NCI-H524 (cell line): ENCODE data around the gene SNRPA.
"Not testable (repeated sequence)": the region's sequence is repeated elsewhere in the genome, so short reads cannot be mapped to it uniquely, and the experiment has no call there.

Experiments
- DNase-seq, 2 experiments: peaks; one replicate each; lab custom pipeline; 2025; lab: John Stamatoyannopoulos, UW

The SNRPA gene

DNA sequence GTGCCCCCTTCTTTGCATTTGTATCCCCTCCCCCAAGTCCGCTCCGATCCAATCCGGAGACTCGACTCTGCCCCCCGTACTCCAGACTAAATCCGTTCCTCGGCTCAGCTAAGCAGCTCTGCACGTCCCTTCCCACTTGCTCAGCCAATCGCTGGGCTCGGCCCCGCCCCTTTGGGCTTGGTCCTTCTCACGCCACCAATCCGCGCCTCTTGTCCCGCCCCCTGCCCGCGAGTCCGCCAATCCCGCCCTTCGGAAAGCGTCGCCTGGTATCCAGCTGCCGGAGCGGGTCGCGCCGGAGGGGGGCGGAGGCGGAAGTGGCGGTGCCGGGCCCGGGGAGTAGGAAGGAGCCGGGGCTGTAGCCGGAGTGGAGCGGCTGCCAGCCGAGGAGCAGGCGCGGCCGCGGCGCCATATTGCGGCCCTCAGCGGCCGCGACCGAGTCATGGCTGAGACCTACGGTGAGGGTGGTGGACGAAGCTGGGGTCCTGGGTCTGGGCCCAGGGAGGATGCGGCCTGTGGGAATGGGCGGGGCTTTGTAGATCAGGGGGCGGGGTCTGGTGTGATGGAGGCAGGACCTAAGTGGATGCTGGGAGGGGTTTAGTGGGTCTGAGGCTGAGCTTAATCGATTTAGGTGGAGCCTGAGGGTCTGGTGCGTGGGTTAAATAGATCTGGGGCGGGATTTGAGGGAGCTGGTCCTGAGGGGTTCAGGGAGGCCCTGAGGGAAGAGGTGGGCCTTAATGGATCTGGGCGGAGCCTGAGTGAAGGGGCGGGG is 27.1 kb downstream of the SNRPA start, which contains the start of gene RAB4B:
RAB4B (plus strand) TSS at position 311 of the 769 bp plus-strand sequence; CDS start at position 440, 129 bp downstream.
- DNase-seq, result peak; percentile 100

DNA sequence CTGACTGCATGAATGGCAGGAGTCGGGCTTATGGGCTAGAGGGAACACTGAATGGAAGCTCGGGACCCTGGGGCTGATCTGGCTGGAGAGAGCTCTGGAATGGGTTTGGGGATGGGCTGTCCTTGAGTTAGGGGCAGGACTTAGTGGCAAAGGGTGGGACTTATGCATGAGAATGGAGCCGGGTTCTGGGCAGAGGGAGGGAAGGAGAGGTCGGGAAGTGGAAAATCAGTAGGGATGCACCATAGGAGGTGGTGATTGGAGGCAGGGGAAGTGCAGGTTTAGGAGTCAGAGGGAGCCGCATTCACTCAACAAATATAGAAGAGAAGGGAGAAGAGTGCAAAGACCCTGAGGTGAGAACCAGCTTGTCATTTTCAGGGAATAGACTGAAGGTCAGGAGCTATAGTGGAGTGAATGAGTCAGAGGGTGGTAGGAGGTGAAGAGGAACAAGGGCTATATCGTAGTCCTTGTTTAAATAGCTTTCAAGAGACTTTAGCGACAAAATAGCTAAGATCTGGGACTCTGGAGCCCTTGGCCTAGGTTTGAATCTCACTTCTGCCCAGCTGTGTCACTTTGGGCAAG is 27.8 kb downstream of the SNRPA start:
- no peak for DNase-seq

DNA sequence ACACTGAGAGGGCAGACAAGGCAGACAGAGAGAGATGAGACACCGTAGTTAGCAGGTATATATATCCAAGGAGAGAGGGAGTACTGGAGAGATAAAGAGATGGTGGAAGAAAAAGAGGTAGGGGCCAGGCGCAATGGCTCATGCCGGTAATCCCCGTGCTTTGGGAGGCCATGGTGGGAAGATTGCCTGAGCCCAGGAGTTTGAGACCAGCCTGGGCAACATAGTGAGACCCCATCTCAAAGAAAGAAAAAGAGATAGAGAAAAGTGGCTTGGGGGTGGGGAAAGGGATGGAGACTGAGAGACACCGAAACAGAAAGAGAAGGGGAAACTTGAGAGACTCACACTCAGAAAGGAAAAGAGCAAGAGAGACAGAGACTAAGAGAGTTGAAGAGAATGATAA is 29.6 kb downstream of the SNRPA start:
- no peak for DNase-seq

DNA sequence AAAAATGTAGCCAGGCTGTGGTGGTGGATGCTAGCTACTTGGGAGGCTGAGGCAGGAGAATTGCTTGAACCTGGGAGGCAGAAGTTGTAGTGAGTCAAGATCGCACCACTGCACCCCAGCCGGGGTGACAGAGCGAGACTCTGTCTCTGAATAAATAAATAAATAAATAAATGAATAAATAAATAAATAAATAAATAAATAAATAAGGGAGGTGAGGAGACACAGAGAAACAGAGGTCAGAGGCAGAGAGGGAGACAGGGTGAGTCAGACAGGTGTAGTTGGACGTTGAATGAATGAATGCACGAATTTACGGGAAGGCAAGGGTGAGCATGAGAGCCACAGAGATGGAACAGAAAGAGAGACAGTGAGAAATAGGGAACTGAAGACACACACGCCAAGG is 30.1 kb downstream of the SNRPA start:
- no peak for DNase-seq

DNA sequence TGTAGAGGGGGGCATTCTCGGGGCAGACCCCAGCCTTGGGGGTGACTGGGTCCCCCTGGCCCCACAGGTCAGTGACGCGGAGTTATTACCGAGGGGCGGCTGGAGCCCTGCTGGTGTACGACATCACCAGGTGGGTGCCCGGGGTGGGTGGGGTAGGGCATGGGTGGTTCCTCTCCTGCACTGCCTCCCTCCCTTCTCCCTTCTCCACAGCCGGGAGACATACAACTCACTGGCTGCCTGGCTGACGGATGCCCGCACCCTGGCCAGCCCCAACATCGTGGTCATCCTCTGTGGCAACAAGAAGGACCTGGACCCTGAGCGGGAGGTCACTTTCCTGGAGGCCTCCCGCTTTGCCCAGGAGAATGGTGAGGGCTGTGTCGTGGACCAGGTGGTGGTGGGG is 32.7 kb downstream of the SNRPA start:
- no peak for DNase-seq

DNA sequence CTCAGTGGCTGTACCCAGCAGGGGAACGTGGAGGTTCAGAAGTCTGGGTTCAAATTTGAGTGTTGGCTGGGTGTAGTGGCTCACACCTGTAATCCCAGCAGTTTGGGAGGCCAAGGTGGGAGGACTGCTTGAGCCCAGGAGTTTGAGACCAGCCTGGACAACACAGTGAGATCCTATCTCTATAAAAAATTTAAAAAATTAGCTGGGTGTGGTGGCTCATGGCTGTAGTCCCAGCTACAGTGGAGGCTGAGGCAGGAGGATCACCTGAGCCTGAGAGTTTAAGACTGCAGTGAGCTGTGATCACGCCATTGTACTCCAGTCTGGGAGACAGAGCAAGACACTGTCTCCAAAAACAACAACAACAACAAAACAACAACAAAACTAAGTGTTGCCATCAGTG is 33.1 kb downstream of the SNRPA start:
- not testable (repeated sequence) for DNase-seq

DNA sequence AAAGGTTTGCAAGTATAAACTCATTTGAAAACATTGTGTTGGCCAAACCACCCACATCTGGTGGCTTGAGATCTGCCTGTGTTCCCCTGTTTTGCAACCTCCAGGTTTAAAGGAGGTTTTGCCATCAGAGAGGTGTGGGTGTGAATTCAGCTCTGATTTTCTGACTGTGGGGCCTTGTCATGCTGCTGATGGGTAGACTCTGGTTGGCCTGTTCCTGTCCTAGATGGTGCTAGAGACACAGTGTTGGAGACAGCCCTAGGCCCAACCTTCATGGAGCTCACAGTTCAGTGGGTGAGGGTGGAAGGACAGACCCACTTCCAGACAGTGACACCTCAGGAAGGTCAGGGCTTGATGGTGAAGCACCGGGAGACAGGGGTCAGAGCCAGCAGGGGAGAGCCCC is 34.5 kb downstream of the SNRPA start:
- DNase-seq, result no peak

DNA sequence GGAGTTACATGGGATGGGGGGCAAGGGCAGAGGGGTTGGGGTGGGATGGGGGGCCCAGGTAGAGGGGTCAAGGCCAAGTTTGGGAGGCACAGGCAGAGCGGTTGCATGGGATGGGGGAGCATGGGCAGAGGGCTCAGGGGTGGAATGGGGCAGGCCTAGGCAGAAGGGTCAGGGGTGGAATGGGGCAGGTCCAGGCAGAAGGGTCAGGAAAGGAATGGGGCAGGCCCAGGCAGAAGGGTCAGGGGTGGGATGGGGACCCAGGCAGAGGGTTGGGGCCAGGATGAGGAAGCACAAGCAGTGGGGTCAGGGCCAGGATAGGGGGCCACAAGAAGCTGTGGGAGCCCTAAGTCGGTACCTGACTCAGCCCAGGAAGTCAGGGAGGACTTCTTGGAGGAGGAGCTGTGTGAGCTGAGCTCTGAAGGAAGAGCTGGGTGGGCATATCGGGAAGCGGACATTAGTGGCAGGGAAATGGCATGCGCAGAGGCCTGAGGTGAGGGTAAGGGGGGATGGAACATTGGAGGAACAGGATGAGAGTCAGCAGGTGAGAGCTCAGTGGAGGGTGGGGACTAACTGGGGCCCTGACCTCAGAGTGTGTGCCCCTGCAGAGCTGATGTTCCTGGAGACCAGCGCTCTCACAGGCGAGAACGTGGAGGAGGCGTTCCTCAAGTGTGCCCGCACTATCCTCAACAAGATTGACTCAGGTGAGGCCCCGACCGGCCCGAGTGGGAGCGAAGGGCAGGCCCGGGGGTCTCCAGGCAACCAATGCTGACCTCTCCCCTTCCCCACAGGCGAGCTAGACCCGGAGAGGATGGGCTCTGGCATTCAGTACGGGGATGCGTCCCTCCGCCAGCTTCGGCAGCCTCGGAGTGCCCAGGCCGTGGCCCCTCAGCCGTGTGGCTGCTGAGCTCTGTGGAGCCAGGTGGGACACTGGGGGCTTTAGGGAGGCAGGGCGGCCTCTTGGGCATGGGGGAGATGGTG is 35.3 kb downstream of the SNRPA start:
- DNase-seq, result no peak

DNA sequence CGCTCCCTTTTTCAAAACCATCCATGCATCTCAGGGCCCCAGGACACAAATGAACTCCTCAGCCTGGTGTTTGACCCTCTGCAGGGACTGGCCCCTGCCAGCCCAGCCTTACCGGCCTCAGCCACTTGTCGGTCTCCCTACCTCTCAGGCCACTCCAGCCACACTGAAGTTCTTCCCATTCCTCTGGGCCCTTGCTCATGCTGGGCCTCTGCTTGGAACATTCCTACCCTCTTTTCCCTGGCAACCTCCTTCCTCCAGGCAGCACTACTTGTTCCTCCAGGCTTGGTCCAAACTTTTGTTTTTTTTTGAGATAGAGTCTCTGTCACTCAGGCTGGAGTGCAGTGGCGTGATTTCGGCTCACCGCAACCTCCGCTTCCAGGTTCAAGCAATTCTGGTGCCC is 40.3 kb downstream of the SNRPA start:
- no peak for DNase-seq

DNA sequence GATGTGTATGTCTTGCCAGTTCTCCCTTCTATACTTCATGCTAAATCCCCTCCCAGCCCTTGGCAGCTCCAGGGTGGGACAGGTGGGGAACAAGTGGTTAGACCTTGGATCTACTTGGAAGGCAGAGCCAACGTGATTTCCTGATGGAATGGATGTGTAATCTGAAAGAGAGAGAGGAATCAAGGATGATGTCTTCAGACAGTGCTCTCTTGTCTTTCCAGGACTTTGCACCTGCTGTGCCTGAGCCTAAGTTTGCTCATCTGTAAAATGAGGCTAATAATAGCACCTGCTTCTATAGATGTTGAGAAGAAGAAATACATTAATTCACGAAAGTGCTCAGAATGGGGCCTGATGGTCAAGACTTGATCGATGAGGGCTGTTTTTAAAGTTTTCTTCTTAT is 41.0 kb downstream of the SNRPA start:
- DNase-seq, result no peak

DNA sequence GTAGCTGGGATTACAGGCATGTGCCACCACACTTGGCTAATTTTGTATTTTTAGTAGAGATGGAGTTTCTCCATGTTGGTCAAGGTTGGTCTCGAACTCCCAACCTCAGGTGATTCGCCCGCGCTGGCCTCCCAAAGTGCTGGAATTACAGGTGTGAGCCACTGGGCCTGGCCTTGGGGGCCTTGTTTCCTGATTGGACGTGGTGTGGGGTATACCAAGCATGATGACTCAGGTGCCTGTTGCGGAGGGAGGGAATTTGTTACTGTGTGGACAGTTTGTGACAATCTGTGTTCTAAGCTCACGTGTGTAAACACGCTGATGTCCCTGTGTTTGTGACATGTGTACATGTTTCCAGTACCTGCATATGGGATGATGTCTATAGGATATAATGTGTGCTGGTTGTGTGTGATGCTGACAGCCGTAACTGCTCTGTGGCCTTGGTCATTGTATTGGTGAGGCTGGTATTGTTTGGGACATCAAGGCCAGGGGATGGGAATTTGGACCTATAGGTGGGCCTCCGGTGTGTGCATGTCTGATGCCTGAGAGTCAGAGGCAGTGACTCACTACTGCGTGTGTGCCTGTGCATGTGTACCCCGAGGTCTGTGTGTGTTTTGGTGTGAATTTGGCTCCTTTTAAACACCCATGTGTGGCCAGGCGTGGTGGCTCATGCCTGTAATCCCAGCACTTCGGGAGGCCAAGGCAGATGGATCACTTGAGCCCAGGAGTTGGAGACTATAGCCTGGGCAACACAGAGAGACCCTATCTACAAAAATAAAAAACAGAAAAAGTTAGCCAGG is 46.4 kb downstream of the SNRPA start:
- DNase-seq, result no peak

DNA sequence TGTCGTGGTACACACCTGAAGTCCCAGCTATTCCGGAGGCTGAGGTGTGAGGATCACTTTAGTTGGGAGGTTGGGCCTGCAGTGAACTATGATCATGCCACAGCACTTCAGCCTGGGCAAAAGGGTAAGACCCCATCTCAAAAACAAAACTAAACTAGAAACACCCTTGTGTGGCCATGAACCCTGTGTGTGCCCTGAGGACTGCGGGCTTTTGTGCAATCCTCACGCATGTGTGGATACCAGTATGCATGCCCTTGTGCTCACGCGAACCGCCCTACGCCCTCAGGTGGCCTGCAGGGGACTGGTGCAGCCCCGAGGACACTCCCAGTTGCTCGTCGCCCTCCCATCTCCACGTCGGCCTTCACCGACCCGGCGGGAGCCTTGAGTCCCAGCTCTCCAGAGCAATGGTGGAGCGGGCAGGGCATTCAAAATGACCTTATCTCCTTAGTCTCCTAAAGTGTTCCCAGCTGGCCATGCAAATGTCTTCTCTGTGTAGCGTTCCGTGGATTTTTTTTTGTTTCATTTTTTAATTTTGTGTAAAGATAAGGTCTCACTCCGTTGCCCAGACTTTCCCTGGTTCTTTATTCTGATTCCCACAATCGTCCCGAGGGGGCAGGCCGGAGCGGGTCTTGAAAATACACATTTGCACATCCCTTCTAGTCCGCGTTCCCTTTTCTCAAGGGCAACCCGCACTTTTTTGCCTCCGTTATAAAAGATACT is 47.1 kb downstream of the SNRPA start:
- peak; percentile 72 to 75 for DNase-seq

DNA sequence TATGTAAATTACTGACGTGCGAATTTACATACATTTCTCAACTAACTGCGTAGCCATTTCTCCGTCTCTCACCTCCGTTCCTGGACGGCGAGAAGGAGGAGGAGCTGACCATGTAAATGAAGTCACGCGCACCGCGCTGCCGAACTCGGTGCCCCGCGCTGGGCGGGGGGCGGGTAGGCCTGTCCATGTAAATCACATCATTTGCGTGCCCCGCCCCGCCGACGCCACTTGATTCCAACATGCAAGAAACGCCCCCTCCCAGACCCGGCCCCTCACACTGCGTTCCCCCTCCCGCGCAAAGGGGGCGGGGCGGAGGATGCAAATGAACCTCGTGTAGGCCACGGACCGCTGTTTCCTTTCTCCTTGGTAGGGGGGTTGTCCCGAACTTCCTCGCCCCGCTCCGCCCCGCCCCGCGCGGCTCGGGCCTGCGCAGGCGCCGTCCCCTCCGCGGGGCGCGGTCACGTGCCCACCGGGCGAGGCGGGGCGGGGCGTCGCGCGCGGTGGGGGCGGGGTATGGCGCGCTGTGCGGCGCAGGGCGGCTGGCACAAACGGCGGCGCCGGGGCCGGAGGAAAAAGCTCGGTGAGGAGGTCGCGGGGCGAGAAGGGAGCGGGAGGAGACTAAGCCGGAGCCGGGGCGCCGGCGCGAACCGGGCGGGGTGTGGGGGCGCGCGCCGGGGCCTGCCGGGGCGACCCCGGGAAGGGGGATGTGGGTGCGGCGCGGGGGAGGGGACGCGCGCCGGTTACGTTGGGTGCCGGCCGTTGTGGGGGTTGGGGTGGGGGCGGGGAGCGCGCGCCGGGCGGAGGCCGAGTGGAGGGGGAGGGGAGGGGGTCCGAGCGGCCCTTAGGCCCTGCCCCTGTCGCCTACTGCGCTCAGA is 47.9 kb downstream of the SNRPA start, which contains the start of gene EGLN2:
EGLN2 (plus strand) TSS at position 509 of the 875 bp plus-strand sequence. CDS start 1,382 bp downstream, outside the sequence.
- DNase-seq, result peak; percentile 100

DNA sequence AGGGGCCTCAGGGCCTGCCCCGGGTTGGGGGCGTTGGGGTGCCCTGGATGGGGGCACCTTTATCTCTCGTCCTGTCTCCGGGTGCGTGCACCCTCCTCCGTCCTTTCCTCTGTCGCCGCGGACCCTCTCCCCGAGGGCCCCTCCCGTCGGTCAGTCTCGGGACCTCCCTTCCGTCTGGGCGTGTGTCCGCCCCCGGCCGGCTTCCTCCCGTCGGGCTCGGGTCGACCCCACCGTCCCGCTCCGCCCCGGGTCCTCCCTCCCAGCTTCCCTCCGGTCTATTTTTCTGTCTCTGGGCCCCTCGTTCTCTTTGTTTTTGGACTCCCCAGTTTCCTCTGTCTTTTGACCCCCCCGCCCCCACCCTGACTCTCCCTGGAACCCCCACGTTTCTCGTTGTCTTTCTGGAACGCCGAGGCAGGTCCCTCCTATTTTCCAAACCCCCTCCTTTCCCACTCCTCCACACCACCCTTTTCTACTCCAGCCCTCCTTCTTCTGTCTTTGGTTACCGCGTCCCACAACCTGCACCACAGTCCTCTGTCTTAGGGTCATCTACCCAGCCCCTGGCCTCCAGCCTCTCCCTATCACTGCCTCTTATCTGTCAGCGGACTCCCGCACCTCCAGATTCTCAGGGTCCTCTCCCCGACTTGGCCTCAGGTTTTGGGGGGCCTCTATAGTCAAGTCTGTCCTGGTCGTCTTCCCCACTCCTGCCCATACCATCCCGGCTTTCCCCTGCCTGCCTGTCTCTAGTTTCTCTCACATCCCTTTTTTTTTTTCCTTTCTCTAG is 48.7 kb downstream of the SNRPA start:
- peak in 1 of 2 experiments; percentile 36 for DNase-seq

DNA sequence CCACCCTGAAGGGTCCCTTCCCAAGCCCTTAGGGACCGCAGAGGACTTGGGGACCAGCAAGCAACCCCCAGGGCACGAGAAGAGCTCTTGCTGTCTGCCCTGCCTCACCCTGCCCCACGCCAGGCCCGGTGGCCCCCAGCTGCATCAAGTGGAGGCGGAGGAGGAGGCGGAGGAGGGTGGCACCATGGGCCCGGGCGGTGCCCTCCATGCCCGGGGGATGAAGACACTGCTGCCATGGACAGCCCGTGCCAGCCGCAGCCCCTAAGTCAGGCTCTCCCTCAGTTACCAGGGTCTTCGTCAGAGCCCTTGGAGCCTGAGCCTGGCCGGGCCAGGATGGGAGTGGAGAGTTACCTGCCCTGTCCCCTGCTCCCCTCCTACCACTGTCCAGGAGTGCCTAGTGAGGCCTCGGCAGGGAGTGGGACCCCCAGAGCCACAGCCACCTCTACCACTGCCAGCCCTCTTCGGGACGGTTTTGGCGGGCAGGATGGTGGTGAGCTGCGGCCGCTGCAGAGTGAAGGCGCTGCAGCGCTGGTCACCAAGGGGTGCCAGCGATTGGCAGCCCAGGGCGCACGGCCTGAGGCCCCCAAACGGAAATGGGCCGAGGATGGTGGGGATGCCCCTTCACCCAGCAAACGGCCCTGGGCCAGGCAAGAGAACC is 49.5 kb downstream of the SNRPA start:
- no peak for DNase-seq

DNA sequence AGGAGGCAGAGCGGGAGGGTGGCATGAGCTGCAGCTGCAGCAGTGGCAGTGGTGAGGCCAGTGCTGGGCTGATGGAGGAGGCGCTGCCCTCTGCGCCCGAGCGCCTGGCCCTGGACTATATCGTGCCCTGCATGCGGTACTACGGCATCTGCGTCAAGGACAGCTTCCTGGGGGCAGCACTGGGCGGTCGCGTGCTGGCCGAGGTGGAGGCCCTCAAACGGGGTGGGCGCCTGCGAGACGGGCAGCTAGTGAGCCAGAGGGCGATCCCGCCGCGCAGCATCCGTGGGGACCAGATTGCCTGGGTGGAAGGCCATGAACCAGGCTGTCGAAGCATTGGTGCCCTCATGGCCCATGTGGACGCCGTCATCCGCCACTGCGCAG is 50.0 kb downstream of the SNRPA start:
- no peak for DNase-seq

DNA sequence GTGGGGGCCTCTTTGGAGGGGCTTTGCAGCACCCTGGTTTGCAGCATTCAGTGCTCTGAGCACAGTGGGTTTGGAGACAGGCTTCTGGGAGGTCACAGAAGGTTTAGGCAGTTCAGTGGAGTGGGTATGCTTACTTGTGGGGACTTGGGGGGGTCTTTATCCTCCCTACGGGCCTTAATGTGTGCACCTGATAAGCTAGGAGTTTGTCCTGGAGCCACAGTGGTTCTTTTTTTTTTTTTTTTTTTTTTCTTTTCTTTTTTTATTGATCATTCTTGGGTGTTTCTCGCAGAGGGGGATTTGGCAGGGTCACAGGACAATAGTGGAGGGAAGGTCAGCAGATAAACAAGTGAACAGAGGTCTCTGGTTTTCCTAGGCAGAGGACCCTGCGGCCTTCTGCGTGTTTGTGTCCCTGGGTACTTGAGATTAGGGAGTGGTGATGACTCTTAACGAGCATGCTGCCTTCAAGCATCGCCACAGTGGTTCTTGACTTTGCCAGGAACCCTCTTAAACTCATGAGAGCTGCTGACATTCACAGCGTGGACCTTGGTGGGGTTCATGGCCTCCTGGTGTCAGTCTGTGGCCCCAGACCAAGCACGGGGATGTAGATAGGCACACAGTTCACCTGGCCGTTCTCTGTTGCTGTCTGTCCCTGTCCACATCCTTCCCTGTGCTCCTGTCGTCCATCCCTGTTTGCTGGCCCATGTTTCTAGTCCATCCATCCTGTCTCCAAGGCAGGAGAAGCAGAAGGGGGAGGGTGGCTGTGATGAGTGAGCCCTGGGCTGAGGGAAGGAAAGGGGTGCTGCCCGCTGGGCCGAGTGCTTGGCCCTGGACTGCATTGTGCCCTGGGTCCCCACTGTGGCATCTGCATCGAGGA is 50.7 kb downstream of the SNRPA start:
- DNase-seq, result no peak
